Hepatocyte (in vitro differentiated cells): Measurements from ENCODE around the gene AOPEP. TPM values are rescaled to one million over a fixed set of nuclear protein-coding genes. Genes with fewer than 3 reads are reported as not detected.

Source experiments
- DNase-seq: peaks from one replicate; pipeline ENCODE4 v3.0.0-alpha.2; 2016; ENCODE audit warnings: low spot score
- H2AFZ ChIP-seq: fragments of 200-600 bp; sonication (generic); 2 replicates; pipeline ENCODE4 v1.6.0; 2016; ENCODE audit warnings: antibody characterized with exemption, mild to moderate bottlenecking
- H3K27ac ChIP-seq: fragments of 200-600 bp; sonication (generic); 2 replicates; pipeline ENCODE4 v1.5.1; 2016; ENCODE audit warnings: mild to moderate bottlenecking
- H3K27me3 ChIP-seq: fragments of 200-600 bp; sonication (generic); 2 replicates; pipeline ENCODE4 v1.6.1; 2016
- H3K36me3 ChIP-seq: fragments of 200-600 bp; sonication (generic); replicated peaks from 2 replicates; pipeline ENCODE4 v1.5.1; 2016; ENCODE audit warnings: low read depth; ENCODE audit not compliant: insufficient read depth
- H3K4me1 ChIP-seq: fragments of 200-600 bp; sonication (generic); 2 replicates; pipeline ENCODE4 v1.5.1; 2016; ENCODE audit warnings: mild to moderate bottlenecking, moderate library complexity; ENCODE audit not compliant: insufficient read depth
- H3K4me2 ChIP-seq: fragments of 200-600 bp; sonication (generic); 2 replicates; pipeline ENCODE4 v1.6.0; 2016
- H3K4me3 ChIP-seq: fragments of 200-600 bp; sonication (generic); 2 replicates; pipeline ENCODE4 v1.5.1; 2016; ENCODE audit warnings: mild to moderate bottlenecking
- H3K79me2 ChIP-seq: fragments of 200-600 bp; sonication (generic); 2 replicates; pipeline ENCODE4 v1.6.0; 2017; ENCODE audit warnings: mild to moderate bottlenecking
- H3K9me2 ChIP-seq: fragments of 200-600 bp; sonication (generic); replicated peaks from 2 replicates; pipeline ENCODE4 v1.6.0; 2017; ENCODE audit warnings: mild to moderate bottlenecking; ENCODE audit not compliant: insufficient read depth
- H3K9me3 ChIP-seq: fragments of 200-600 bp; sonication (generic); 2 replicates; pipeline ENCODE4 v1.5.1; 2016; ENCODE audit warnings: low read depth, mild to moderate bottlenecking
- H4K20me1 ChIP-seq: fragments of 200-600 bp; sonication (generic); 2 replicates; pipeline ENCODE4 v1.6.0; 2016; ENCODE audit warnings: mild to moderate bottlenecking; ENCODE audit not compliant: insufficient read depth, poor library complexity, severe bottlenecking
- EZH2 ChIP-seq: fragments of 200-600 bp; sonication (generic); IDR thresholded peaks from 2 replicates; pipeline ENCODE4 v1.6.1; 2016; ENCODE audit warnings: antibody characterized with exemption, mild to moderate bottlenecking, borderline replicate concordance
- EZH2phosphoT487 ChIP-seq: fragments of 200-600 bp; sonication (generic); IDR thresholded peaks from one replicate; pipeline ENCODE4 v1.6.1; 2018; ENCODE audit warnings: antibody characterized with exemption, mild to moderate bottlenecking, low read depth, moderate library complexity; ENCODE audit not compliant: unreplicated experiment, severe bottlenecking
- WGBS: methylation state at CpG from one replicate; pipeline ENCODE4 v1.1.6; 2016; ENCODE audit warnings: low lambda C conversion rate; ENCODE audit errors: missing lambda C conversion rate; 5-methylcytosine and 5-hydroxymethylcytosine counted together
- polyA plus RNA-seq: library from polyadenylated mRNA; unstranded; fragments of >200 nt; fragmentation: Nextera tagmentation; extraction: Ambion mirVana; gene quantifications from 2 replicates; pipeline ENCODE4 v1.2.1, GENCODE V29; 2016
- total RNA-seq: library from RNA; depleted of rRNA; stranded (reverse); fragments of >200 nt; gene quantifications from 2 replicates; pipeline ENCODE4 v1.2.3, GENCODE V29; 2014
- TF ChIP-seq, protein P1 (sequence below): fragments of 200-600 bp; sonication (generic); IDR thresholded peaks from 2 replicates; pipeline ENCODE4 v1.5.1; 2016; ENCODE audit warnings: antibody characterized with exemption, mild to moderate bottlenecking; ENCODE audit not compliant: poor library complexity

The AOPEP gene
- total and polyA plus RNA-seq, 2 experiments from 2014 or later: 82.8 to 101 TPM

DNA sequence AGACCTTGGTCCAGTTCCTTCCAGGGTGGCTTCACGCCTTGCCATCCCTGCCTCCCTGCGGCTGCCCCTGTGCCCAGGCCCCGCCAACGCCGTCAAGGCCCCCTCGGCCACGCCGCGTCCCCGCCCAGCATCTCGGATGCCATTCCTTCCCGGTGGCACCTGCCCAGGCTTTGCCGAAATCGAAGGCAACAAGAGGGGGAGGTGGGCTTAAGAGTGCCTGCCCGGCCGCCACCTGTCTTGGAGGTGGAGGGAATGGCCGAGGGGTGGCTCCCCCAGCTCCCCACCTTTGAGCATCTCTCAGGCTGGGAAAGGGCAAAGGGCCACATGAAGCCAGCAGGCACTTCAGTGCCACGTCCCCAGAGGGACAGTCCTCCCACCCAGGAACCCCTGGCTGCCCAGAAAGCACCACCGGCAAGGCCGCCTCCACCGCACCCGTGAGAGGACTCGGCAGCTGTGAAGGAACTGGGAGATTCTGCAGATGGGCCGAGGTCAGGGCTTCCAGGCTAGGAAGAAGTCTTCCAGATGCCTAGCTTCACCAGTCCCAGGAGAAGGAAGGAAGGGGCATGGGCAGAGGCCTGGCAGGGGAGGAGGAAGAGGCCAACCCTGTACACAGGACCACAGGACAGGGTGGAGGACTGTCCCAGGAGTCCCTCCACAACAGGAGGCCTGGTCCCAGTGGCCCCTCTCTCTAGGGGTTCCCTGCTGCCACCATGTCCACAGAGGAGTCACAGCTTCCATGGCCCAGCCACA is 373.0 kb downstream of the AOPEP start:
- DNase-seq: no peak
- Histone ChIP-seq H3K4me2 (no peak overlapping the region), H3K79me2 (peaks cover 11% of the 10 kb centered on the region), H4K20me1 (no peaks in the 10 kb centered on the region), H3K9me3 (no peaks in the 10 kb centered on the region), H3K9me2 (no peaks in the 10 kb centered on the region), H3K4me3 (no peak overlapping the region), H3K27ac (no peak overlapping the region), H2AFZ (no peak overlapping the region), H3K27me3 (no peaks in the 10 kb centered on the region), H3K4me1 (peaks cover 19% of the 10 kb centered on the region), H3K36me3 (no peaks in the 10 kb centered on the region)
- TF ChIP-seq EZH2: no peak
- 97% methylated on average over 24 of the region's 24 CpGs for WGBS

DNA sequence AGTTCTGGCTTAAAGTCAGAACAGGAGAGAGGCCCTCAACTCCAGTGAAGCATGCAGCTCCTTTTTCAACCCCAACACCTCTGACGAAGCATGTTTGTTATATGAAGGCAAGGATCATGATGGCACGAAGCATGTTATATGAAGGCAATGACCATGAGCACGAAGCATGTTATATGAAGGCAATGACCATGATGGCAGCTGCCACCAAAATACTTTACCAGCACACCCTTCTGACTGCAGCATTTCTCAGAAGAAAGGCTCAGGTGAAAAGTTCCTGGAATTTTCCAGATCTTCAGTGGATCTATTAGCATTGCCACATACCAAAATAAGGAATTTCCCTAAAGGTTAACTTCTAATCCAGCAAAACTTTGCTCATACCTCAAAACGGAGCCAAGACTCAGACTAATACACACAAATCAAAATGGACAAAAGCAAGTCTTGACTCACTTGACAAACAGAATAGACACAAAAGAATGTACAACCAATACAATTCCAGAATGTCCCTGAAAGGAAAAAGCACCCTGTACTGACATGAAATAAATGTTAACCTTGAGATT is 373.6 kb downstream of the AOPEP start:
- no peaks in the 10 kb centered on the region for H3K36me3 ChIP-seq
- no peak for DNase-seq
- no peaks in the 10 kb centered on the region for H4K20me1 ChIP-seq
- H3K9me2 ChIP-seq: no peaks in the 10 kb centered on the region
- peak overlapping the region; percentile 24 for H3K27ac ChIP-seq
- no peak overlapping the region for H3K4me3 ChIP-seq
- no peak overlapping the region for H3K4me2 ChIP-seq
- H2AFZ ChIP-seq: no peak overlapping the region
- peaks cover 4% of the 10 kb centered on the region for H3K79me2 ChIP-seq
- H3K9me3 ChIP-seq: no peaks in the 10 kb centered on the region
- 89% methylated on average over 4 of the region's 4 CpGs for WGBS
- no peaks in the 10 kb centered on the region for H3K27me3 ChIP-seq
- TF ChIP-seq EZH2phosphoT487: no peak
- TF ChIP-seq EZH2: no peak
- TF ChIP-seq, protein P1, sequence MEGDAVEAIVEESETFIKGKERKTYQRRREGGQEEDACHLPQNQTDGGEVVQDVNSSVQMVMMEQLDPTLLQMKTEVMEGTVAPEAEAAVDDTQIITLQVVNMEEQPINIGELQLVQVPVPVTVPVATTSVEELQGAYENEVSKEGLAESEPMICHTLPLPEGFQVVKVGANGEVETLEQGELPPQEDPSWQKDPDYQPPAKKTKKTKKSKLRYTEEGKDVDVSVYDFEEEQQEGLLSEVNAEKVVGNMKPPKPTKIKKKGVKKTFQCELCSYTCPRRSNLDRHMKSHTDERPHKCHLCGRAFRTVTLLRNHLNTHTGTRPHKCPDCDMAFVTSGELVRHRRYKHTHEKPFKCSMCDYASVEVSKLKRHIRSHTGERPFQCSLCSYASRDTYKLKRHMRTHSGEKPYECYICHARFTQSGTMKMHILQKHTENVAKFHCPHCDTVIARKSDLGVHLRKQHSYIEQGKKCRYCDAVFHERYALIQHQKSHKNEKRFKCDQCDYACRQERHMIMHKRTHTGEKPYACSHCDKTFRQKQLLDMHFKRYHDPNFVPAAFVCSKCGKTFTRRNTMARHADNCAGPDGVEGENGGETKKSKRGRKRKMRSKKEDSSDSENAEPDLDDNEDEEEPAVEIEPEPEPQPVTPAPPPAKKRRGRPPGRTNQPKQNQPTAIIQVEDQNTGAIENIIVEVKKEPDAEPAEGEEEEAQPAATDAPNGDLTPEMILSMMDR: no peak
- peaks cover 19% of the 10 kb centered on the region for H3K4me1 ChIP-seq

DNA sequence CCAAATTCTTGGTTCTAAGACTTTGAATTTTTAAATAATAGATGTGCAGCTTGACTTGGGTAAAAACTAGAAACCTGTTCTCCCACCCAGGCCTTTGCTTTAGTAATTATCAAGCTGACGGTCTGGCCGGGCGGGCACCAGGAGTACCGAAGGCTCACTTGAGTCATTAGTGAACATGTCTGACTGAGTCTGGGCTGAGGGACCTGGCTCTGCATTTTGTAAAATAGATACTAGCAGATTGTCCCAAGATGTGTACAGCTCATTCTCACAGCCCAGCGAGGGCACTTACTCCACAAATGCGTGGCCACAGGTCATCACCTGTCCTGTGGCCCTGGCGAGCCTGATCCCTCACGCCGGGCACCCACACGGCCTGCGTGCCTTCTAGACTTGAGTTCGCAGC is 374.8 kb downstream of the AOPEP start:
- Histone ChIP-seq H3K4me2 (no peak overlapping the region), H3K79me2 (peaks cover 2% of the 10 kb centered on the region), H3K27me3 (no peaks in the 10 kb centered on the region), H4K20me1 (no peaks in the 10 kb centered on the region), H3K36me3 (no peaks in the 10 kb centered on the region), H3K4me1 (peaks cover 22% of the 10 kb centered on the region), H2AFZ (no peak overlapping the region), H3K4me3 (no peak overlapping the region), H3K9me2 (no peaks in the 10 kb centered on the region), H3K27ac (peak overlapping the region; percentile 51), H3K9me3 (no peaks in the 10 kb centered on the region)
- TF ChIP-seq, protein P1: no peak
- no peak for DNase-seq
- 92% methylated on average over 12 of the region's 12 CpGs for WGBS

DNA sequence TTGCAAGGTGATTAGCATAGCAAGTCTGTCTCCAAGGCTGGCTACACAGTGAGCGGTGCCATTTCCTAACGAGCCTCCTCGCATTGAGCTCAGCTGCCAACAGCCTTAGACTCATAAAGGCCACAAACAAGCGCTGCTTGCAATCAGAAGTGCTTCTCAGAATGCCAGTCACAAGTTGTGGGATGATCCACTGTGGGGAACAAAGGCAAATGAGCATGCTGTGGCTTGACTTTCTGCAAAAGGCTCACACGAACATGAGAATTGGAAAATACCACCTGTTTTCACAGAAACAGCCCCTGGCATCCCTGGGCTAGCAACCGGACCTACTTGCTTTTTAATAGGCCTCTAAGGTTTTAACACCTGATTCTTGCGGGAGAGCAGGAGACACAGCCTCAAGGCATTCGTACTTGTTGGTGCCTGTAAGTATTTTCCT is 375.5 kb downstream of the AOPEP start:
- Histone ChIP-seq H2AFZ (no peak overlapping the region), H3K4me2 (no peak overlapping the region), H3K36me3 (no peaks in the 10 kb centered on the region), H3K27ac (peak overlapping the region; percentile 51), H4K20me1 (no peaks in the 10 kb centered on the region), H3K4me3 (no peak overlapping the region), H3K9me2 (no peaks in the 10 kb centered on the region), H3K27me3 (no peaks in the 10 kb centered on the region), H3K9me3 (no peaks in the 10 kb centered on the region), H3K79me2 (peaks cover 2% of the 10 kb centered on the region), H3K4me1 (peaks cover 22% of the 10 kb centered on the region)
- no peak for DNase-seq
- TF ChIP-seq, protein P1: no peak
- TF ChIP-seq EZH2 (no peak), EZH2phosphoT487 (no peak)
- 73% methylated on average over 8 of the region's 8 CpGs for WGBS
